ENCODE results near the gene L3MBTL4.

L3MBTL4 gene

GRCh38 chr18:6363216-6363615 is 51.5 kb downstream of the L3MBTL4 start:
- DNase-seq (ENCODE audit: low spot score): no peak

DNA sequence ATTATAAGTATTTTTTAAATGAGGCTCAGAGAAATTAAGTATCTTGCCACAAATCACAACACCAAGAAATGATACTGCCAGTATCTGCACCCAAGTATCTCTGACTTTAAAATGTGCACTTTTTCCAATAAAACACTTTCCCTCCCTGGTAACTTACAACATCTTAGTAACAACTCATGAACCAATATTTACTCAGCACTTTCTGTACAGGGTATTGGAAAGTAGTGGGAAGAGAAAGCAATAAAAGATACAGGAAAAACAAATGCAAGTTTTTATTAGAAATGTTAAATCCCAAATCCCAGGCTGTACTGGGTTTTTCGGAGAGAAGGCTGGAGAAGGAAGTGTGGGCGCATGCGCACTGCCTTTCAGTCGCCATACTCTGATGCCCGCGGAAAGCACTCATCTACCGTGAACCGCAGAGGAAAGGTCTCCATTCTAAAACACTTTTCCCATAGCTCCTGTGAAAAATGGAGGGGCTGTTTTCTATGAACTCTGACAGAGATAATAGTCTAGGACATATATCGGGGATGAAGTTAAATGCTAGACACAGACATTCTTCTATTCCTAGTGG is 52.1 kb downstream of the L3MBTL4 start:
- DNase-seq (ENCODE audit: low spot score): no peak

DNA sequence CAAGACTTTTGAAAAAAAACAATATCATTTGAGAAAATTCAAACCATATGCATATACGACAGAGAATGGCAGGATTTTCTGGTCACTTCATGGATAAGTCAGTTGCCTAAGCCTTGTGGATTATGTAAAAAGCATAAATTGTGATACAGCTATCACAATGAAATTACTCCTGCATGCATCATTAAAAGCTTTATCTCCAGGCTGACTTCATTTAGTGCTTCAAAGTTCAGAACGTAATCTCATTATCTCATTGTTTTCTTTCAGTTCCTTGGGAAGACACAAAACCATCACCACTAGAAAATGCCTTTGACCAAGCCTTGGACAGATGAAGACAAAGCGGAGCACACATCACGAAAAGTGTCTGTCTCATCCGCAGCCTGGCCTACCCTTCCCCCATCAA is 57.0 kb downstream of the L3MBTL4 start:
- DNase-seq (ENCODE audit: low spot score): no peak

GRCh38 chr18:6355789-6356589 is 58.7 kb downstream of the L3MBTL4 start:
- no peak for DNase-seq (ENCODE audit: low spot score)

DNA sequence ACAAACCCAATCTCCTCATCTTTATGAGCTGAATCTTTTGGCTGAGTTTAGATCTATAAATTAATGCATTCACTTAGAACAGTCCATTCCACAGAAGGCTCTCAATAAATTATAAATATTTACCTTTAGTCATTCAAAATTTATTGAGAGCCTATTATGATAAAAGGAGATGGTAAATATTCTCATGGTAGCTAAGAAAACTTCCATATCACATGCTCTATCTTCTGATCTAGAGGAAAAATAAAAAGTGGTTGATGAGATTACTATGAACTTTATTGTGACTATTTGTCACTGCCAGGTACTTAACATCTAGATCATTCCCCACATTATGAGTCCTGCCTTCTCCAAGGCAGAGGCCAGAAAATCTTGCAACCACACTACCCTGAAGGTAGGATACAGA is 62.4 kb downstream of the L3MBTL4 start:
- DNase-seq (ENCODE audit: low spot score): no peak

GRCh38 chr18:6342990-6343389 is 71.7 kb downstream of the L3MBTL4 start:
- DNase-seq (ENCODE audit: low spot score): no peak

DNA sequence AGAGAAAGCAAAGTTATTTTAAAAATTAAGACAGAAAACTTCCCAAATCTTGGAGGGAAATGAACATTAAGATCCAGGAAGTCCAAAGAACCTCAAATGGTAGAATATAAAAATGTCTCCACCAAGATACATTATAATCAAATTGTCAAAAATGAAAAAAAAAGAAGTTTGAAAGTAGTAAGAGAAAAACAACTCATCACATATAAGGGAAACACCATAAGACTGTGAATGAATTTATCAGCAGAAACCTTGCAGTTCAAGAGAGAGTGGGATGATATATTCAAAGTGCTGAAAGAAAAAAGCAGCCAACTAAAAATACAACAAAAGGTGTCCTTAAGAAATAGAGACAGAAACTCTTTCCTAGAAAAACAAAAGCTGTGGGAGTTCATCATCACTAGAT is 73.0 kb downstream of the L3MBTL4 start:
- DNase-seq (ENCODE audit: low spot score): no peak

GRCh38 chr18:6341303-6341702 is 73.4 kb downstream of the L3MBTL4 start:
- DNase-seq (ENCODE audit: low spot score): no peak

DNA sequence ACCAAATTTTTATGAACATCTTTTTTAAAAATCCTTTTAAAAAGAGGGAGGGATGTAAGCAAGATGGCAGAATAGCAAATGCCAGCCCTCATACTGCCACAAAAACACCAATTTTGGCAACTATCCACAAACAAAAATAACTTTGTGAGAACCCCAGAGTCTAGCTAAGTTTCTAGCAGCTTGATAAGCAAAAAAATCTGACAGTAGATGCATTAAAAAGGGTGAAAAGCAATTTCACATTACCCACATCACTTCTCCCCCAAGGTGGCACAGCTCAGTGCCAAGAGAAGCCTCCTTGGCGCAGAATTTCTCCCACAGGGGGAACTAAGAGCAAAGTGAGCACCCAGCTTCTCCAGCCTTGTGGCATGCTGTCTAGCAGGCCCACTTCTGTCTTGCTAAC is 74.6 kb downstream of the L3MBTL4 start:
- DNase-seq (ENCODE audit: low spot score): no peak

GRCh38 chr18:6336239-6336638 is 78.5 kb downstream of the L3MBTL4 start:
- no peak for DNase-seq (ENCODE audit: low spot score)

DNA sequence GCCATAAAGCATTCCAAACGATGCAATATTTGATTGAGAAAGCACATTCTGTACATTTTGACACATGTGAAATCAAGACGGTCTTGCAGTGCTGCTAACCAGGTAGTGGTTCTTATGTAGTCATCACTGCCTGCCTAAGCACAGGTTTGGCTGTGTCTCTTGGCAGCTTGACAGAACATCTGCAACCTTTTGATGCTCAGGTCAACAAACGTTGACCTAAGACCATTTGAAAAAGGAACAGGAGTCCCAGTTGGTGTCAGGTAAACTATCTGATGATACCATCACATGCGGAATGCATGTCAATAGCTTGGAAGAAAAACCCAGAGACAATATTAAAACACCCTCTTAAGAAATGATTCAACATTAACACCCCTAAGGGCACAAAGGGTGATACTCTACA is 80.7 kb downstream of the L3MBTL4 start:
- no peak for DNase-seq (ENCODE audit: low spot score)

DNA sequence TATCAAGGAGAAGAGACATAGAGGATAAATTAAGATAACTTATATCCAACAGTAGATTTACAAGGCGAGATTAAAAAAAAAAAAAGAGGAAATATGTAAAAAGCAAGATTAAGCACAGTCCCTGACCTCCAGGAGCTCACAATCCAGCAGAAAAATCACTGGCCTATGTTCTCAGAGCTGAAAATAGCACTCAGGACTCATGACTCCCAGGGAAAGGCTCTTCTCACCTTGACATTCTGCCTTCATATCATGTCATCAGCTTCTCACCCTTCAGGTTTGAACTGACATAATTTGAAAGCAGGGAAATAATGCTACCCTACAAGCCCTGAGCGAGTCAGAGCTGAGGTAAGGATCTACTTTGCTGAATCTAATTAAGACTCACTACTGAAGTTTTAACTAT is 82.8 kb downstream of the L3MBTL4 start:
- no peak for DNase-seq (ENCODE audit: low spot score)

- no peak for DNase-seq (ENCODE audit: low spot score)
These were observed 83.9 kb downstream of the L3MBTL4 start for GRCh38 chr18:6330786-6331185.

DNA sequence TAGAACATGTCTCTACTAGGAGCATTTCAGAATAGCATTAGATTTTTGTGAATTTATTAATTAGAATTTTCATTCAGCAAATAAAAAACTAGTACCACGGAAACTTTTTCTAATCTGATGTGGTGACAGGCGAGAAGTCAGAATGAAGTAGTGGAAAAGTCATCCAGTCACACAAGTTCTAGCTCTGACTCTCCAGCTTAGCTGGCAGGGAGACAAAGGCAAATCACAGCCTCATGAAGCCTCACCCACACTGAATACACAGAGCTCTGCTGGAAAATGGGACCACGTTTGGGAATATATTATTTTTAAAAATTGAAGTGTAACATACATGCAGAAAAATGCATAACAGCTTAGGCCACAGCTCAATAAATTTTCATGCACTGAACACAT is 86.1 kb downstream of the L3MBTL4 start:
- peak; percentile 6 for DNase-seq (ENCODE audit: low spot score)

DNA sequence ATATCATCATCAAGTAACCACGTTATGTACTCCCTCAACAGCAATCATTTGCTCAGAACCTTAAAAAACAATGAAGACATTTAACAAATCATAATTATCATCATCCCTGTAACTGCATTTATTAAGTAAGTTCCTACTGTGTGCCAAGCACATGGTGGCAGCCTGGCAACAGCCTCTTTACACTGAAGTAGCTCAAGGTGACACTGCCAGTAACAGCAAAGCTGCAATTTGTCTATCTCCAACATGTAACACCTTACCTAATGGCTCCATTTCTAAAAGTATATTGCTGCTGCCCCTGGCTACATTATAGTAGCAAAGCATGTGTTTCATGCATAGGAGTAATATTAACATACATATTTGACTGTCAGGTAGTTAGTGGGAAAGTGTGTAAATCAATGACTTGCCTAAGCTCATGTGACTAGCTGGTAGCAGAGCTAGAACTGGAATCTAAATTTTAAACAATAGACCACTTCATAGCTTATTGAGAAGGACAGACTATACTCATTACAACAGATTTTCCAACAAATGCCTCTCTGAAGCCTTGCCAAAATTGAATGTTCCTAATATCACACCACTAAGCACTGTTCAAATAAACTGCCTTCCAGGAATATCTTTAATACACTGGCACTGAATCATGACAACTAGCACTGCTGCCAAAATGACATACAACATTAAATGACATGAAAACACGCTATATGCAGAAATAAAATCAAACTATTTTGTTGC is 86.7 kb downstream of the L3MBTL4 start:
- peak; percentile 69 for DNase-seq (ENCODE audit: low spot score)

GRCh38 chr18:6327485-6327884 is 87.2 kb downstream of the L3MBTL4 start:
- no peak for DNase-seq (ENCODE audit: low spot score)

GRCh38 chr18:6326566-6326965 is 88.1 kb downstream of the L3MBTL4 start:
- DNase-seq (ENCODE audit: low spot score): no peak

DNA sequence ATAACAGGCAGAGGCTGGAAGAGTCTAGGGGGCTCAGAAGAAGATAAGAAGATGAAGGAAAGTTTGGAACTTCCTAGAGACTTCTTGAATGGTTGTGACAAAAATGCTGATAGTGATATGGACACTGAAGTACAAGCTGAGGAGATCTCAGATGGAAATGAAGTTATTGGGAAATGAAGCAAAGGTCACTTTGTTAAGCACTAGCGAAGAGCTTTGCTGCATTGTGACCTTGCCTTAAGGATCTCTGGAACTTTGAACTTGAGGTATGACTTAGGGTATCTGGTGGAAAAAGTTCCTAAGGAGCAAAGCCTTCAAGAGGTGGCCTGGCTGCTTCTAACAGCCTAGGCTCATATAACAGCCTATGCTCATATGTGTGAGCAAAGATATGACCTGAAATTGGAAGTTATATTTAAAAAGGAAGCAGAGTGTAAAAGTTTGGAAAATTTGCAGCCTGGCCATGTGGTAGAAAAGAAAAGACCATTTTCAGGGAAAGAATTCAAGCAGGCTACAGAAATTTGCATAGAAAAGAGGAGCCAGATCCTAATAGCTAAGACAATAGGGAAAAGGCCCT is 91.3 kb downstream of the L3MBTL4 start:
- no peak for DNase-seq (ENCODE audit: low spot score)

- DNase-seq (ENCODE audit: low spot score): no peak
These were observed 99.0 kb downstream of the L3MBTL4 start for GRCh38 chr18:6315517-6316331.

GRCh38 chr18:6313415-6313814 is 101.3 kb downstream of the L3MBTL4 start:
- no peak for DNase-seq (ENCODE audit: low spot score)

- no peak for DNase-seq (ENCODE audit: low spot score)
These were observed 103.1 kb downstream of the L3MBTL4 start for GRCh38 chr18:6311456-6312215.

Data from COLO829 (cell line).